Femur (tissue), 1 donor: ENCODE data around the gene PLCL2.

ENCODE experiments used
- DNase-seq: peaks from one replicate; pipeline ENCODE4 v3.0.0-alpha.2; 2017

PLCL2 gene

GRCh38 chr3:17132286-17133115 is 247.7 kb downstream of the PLCL2 start:
- peak; percentile 8 for DNase-seq

- peak; percentile 77 for DNase-seq
These were observed 249.1 kb downstream of the PLCL2 start for GRCh38 chr3:17133632-17134545.

GRCh38 chr3:17135696-17136095 is 250.9 kb downstream of the PLCL2 start:
- DNase-seq, result no peak

GRCh38 chr3:17136136-17136721 is 251.5 kb downstream of the PLCL2 start:
- no peak for DNase-seq

- DNase-seq, result no peak
These were observed 252.6 kb downstream of the PLCL2 start for GRCh38 chr3:17137321-17137826.

- DNase-seq, result no peak
These were observed 253.7 kb downstream of the PLCL2 start for GRCh38 chr3:17138246-17139039.
